ENCODE data around the gene FOXF1.

Gene FOXF1

GRCh38 chr16:86517652-86518258 lies 7.4 kb downstream of the FOXF1 start:
- DNase-seq (ENCODE audit: low read depth): no peak

GRCh38 chr16:86519007-86519648 lies 8.8 kb downstream of the FOXF1 start:
- DNase-seq (ENCODE audit: low read depth): no peak

GRCh38 chr16:86519649-86520316 lies 9.5 kb downstream of the FOXF1 start:
- no peak for DNase-seq (ENCODE audit: low read depth)

GRCh38 chr16:86520317-86521210 lies 10.2 kb downstream of the FOXF1 start:
- no peak for DNase-seq (ENCODE audit: low read depth)

GRCh38 chr16:86521236-86522197 lies 11.2 kb downstream of the FOXF1 start:
- DNase-seq (ENCODE audit: low read depth): no peak

- DNase-seq (ENCODE audit: low read depth): no peak
Observed at GRCh38 chr16:86522634-86523033, 12.3 kb downstream of the FOXF1 start.

- no peak for DNase-seq (ENCODE audit: low read depth)
Observed at GRCh38 chr16:86523166-86523740, 12.9 kb downstream of the FOXF1 start.

GRCh38 chr16:86524029-86524428 lies 13.7 kb downstream of the FOXF1 start:
- no peak for DNase-seq (ENCODE audit: low read depth)

- DNase-seq (ENCODE audit: low read depth): no peak
Observed at GRCh38 chr16:86525696-86526095, 15.4 kb downstream of the FOXF1 start.

- DNase-seq (ENCODE audit: low read depth): no peak
Observed at GRCh38 chr16:86527366-86527765, 17.0 kb downstream of the FOXF1 start.

GRCh38 chr16:86528061-86528929 lies 18.0 kb downstream of the FOXF1 start:
- DNase-seq (ENCODE audit: low read depth): no peak

GRCh38 chr16:86529160-86529559 lies 18.8 kb downstream of the FOXF1 start:
- no peak for DNase-seq (ENCODE audit: low read depth)

- no peak for DNase-seq (ENCODE audit: low read depth)
Observed at GRCh38 chr16:86530251-86531190, 20.2 kb downstream of the FOXF1 start.

- DNase-seq (ENCODE audit: low read depth): no peak
Observed at GRCh38 chr16:86531191-86531545, 20.8 kb downstream of the FOXF1 start.

- no peak for DNase-seq (ENCODE audit: low read depth)
Observed at GRCh38 chr16:86531641-86532525, 21.6 kb downstream of the FOXF1 start.

GRCh38 chr16:86532526-86532815 lies 22.1 kb downstream of the FOXF1 start:
- DNase-seq (ENCODE audit: low read depth): no peak

GRCh38 chr16:86533076-86533475 lies 22.7 kb downstream of the FOXF1 start:
- no peak for DNase-seq (ENCODE audit: low read depth)

GRCh38 chr16:86533767-86534351 lies 23.5 kb downstream of the FOXF1 start:
- no peak for DNase-seq (ENCODE audit: low read depth)

All from stromal cell of bone marrow (primary cell).